NOMO-1 (cell line): ENCODE measurements around the gene SLC39A11.
"Not testable (repeated sequence)": the region's sequence is repeated elsewhere in the genome, so short reads cannot be mapped to it uniquely, and the experiment has no call there.

Experiments used
- DNase-seq, 2 experiments: peaks; one replicate each; lab custom pipeline; 2025; ENCODE audit not compliant: unreplicated experiment in 2 of 2; lab: John Stamatoyannopoulos, UW

Gene SLC39A11

GRCh38 chr17:72811976-72812687 is 280.4 kb downstream of the SLC39A11 start:
- no peak for DNase-seq

- no peak for DNase-seq
These were observed 281.4 kb downstream of the SLC39A11 start for GRCh38 chr17:72810991-72811508.

GRCh38 chr17:72806011-72806410 is 286.5 kb downstream of the SLC39A11 start:
- DNase-seq: no peak

- DNase-seq: no peak
These were observed 287.4 kb downstream of the SLC39A11 start for GRCh38 chr17:72804949-72805707.

- no peak for DNase-seq
These were observed 289.8 kb downstream of the SLC39A11 start for GRCh38 chr17:72802726-72803125.

GRCh38 chr17:72797142-72797541 is 295.3 kb downstream of the SLC39A11 start:
- DNase-seq: no peak

- no peak for DNase-seq
These were observed 296.5 kb downstream of the SLC39A11 start for GRCh38 chr17:72795941-72796340.

GRCh38 chr17:72794152-72794551 is 298.3 kb downstream of the SLC39A11 start:
- no peak for DNase-seq

GRCh38 chr17:72792771-72793170 is 299.7 kb downstream of the SLC39A11 start:
- no peak for DNase-seq

- no peak for DNase-seq
These were observed 302.3 kb downstream of the SLC39A11 start for GRCh38 chr17:72790190-72790589.

- no peak for DNase-seq
These were observed 302.8 kb downstream of the SLC39A11 start for GRCh38 chr17:72789711-72790110.

GRCh38 chr17:72788950-72789585 is 303.4 kb downstream of the SLC39A11 start:
- no peak for DNase-seq

- DNase-seq: no peak
These were observed 306.3 kb downstream of the SLC39A11 start for GRCh38 chr17:72786209-72786608.

- DNase-seq: no peak
These were observed 309.3 kb downstream of the SLC39A11 start for GRCh38 chr17:72782985-72783701.

GRCh38 chr17:72782437-72782836 is 310.1 kb downstream of the SLC39A11 start:
- not testable (repeated sequence) for DNase-seq

- DNase-seq: no peak
These were observed 314.0 kb downstream of the SLC39A11 start for GRCh38 chr17:72778169-72779151.

GRCh38 chr17:72775919-72776318 is 316.6 kb downstream of the SLC39A11 start:
- no peak for DNase-seq

GRCh38 chr17:72775237-72775636 is 317.3 kb downstream of the SLC39A11 start:
- no peak for DNase-seq

- DNase-seq: no peak
These were observed 318.3 kb downstream of the SLC39A11 start for GRCh38 chr17:72774236-72774635.

- DNase-seq: not testable (repeated sequence)
These were observed 319.3 kb downstream of the SLC39A11 start for GRCh38 chr17:72773225-72773624.
